NB4 (cell line): ENCODE data around the gene FREY1.

Experiments
- POLR2A ChIP-seq: IDR thresholded peaks from 2 replicates; pipeline ENCODE4 v1.6.1; 2011; ENCODE audit warnings: mild to moderate bottlenecking; ENCODE audit not compliant: insufficient read length; ENCODE audit errors: extremely low read depth
- TF ChIP-seq, protein P1 (sequence below): IDR thresholded peaks from one replicate; pipeline ENCODE4 v1.5.1; 2012; ENCODE audit warnings: low read depth, low read length

GRCh38 chr11:45880772-45881570 lies 26.1 kb downstream of the FREY1 start:
- TF ChIP-seq, protein P1, sequence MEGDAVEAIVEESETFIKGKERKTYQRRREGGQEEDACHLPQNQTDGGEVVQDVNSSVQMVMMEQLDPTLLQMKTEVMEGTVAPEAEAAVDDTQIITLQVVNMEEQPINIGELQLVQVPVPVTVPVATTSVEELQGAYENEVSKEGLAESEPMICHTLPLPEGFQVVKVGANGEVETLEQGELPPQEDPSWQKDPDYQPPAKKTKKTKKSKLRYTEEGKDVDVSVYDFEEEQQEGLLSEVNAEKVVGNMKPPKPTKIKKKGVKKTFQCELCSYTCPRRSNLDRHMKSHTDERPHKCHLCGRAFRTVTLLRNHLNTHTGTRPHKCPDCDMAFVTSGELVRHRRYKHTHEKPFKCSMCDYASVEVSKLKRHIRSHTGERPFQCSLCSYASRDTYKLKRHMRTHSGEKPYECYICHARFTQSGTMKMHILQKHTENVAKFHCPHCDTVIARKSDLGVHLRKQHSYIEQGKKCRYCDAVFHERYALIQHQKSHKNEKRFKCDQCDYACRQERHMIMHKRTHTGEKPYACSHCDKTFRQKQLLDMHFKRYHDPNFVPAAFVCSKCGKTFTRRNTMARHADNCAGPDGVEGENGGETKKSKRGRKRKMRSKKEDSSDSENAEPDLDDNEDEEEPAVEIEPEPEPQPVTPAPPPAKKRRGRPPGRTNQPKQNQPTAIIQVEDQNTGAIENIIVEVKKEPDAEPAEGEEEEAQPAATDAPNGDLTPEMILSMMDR, result no peak
- no peak for TF ChIP-seq POLR2A
